Tibial artery (tissue), 4 donors: ENCODE measurements around the gene DCXR.
A peak's percentile ranks its signal among the peaks of the same experiment; 100 is the strongest.

ENCODE experiments used
- DNase-seq, 2 donors: peaks; one replicate each; pipeline ENCODE4 v3.0.0-alpha.2; 2019
- H3K27ac ChIP-seq, 2 donors: fragments of 200-600 bp; sonication (generic) in 1 of 2; 1 replicate in 1 of 2; 2 replicates in 1 of 2; pipeline ENCODE4 v1.5.1; 2018 to 2019; ENCODE audit warnings: mild to moderate bottlenecking in 1 of 2
- H3K27me3 ChIP-seq, 2 donors: fragments of 200-600 bp; sonication (generic) in 1 of 2; one replicate each; pipeline versions ENCODE4 v1.5.1 to v1.6.0; 2016 to 2019
- H3K36me3 ChIP-seq, 3 donors: fragments of 200-600 bp; sonication (generic) in 2 of 3; one replicate each; pipeline ENCODE4 v1.5.1; 2016 to 2019; ENCODE audit warnings: mild to moderate bottlenecking in 2 of 3
- H3K4me1 ChIP-seq, 4 donors: fragments of 200-600 bp; sonication (generic) in 2 of 4; 1 replicate in 3 of 4; 2 replicates in 1 of 4; pipeline ENCODE4 v1.5.1; 2016 to 2019
- H3K4me3 ChIP-seq, 2 donors: fragments of 200-600 bp; sonication (generic) in 1 of 2; 1 replicate in 1 of 2; 2 replicates in 1 of 2; pipeline ENCODE4 v1.5.1; 2018 to 2019; ENCODE audit warnings: mild to moderate bottlenecking in 2 of 2
- H3K9me3 ChIP-seq, 3 donors: fragments of 200-600 bp; sonication (generic) in 1 of 3; one replicate each; pipeline ENCODE4 v1.5.1; 2016 to 2019
- intact Hi-C: fragments of 100-400 bp; cut with DNase I; formaldehyde crosslinking; loops from one replicate; pipeline ENCODE4 v1.15.0; 2023; ENCODE audit warnings: low total_unique reads
- TF ChIP-seq, protein P1 (sequence below), 2 experiments: fragments of 200-600 bp in 1 of 2; fragments of 450-650 bp in 1 of 2; IDR thresholded peaks; one replicate each; pipeline ENCODE4 v1.5.1; 2017 to 2019; ENCODE audit warnings: antibody characterized with exemption in 2 of 2, mild to moderate bottlenecking in 1 of 2, moderate library complexity in 1 of 2

Gene DCXR

DNA sequence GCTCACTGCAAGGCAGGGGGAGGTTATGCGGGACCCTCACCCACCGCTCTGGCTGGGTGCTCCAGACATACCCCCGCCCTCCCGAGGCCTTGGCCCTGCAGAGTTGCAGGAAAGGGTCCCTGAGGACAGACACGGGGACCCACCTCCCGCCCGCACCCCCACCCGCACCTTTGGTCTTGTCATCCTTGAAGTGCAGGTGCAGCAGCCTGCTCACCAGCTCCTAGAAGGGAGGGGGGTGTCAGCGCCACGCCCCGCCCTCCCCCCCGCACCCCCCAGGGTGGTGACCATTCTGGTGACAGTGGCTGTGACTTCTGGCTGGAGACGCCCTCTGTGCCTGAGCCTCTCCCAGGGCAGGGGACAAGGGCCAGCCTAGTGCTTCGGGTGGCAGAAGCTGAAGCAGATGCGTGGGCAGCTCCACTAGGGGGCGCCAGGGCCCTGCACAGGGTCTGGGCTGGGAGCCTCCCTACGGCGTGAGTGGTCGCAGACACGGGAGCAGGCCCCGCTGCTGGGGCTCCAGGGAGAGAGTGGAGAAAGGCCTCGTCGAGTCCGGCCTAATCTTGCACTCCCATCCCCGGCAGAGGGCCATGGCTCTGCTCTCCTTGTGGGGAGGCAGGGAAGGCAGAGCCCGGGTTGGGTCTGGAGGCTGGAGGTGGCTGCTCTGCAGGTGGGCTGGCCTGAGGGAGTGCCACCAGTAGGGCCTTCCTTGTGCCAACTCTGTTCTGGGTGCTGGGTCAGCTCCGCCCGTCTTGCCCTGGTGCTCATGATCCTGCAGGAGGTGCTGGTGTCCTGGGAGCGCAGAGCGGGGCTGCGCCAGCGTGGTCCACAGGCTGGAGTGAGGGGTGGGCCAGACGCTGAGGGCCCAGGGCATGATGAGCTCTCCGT, 17.6 kb downstream of the DCXR start:
- Histone ChIP-seq H3K4me3 (no peak overlapping the region), H3K27me3 (no peaks in the 10 kb centered on the region), H3K36me3 (peaks cover 0 to 25% (median 11%) of the 10 kb centered on the region in 3 donors), H3K4me1 (peaks cover 0 to 33% (median 25%) of the 10 kb centered on the region in 4 donors), H3K9me3 (no peaks in the 10 kb centered on the region), H3K27ac (no peak overlapping the region)
- no peak for DNase-seq
- intact Hi-C loops: loop anchor here (2.0 kb wide), 1 partner anchor 61 kb away; no protein-coding TSS in a partner anchor
- TF ChIP-seq, protein P1, sequence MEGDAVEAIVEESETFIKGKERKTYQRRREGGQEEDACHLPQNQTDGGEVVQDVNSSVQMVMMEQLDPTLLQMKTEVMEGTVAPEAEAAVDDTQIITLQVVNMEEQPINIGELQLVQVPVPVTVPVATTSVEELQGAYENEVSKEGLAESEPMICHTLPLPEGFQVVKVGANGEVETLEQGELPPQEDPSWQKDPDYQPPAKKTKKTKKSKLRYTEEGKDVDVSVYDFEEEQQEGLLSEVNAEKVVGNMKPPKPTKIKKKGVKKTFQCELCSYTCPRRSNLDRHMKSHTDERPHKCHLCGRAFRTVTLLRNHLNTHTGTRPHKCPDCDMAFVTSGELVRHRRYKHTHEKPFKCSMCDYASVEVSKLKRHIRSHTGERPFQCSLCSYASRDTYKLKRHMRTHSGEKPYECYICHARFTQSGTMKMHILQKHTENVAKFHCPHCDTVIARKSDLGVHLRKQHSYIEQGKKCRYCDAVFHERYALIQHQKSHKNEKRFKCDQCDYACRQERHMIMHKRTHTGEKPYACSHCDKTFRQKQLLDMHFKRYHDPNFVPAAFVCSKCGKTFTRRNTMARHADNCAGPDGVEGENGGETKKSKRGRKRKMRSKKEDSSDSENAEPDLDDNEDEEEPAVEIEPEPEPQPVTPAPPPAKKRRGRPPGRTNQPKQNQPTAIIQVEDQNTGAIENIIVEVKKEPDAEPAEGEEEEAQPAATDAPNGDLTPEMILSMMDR (IDR thresholded peaks at IDR 0.05): peak; percentile 42 to 60

DNA sequence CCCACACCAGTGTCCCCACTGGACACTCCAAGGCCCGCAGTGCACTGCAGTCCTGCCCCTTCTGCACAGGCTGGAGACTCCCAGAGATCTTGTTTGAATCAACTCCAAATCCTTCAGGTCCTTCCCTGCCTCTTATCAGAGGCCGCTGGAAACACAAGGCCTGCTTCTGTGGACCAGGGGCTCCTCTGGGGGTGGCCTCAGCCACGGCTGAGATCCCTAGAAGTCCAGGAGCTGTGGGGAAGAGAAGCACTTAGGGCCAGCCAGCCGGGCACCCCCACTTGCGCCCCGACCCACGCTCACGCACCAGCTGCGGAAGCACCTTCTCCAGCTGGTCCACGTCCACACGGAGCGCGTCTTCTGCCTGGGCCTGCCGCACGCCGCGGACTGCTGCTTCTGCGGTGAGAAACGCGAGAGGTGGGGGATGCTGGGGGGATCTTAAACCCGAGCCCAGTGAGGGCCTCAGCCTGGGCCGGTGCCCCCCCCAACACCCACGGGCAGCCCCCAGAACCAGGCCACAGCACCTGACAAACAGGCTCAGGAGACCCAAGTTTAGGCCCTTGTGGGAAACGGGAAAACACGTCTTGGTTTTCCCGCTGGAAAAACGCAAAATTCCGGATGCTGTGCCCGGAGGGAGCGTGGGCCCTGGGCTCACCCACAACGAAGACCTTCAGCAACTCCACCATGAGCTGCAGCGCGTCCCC, 18.4 kb downstream of the DCXR start:
- H3K27ac ChIP-seq: no peak overlapping the region
- no peaks in the 10 kb centered on the region for H3K9me3 ChIP-seq
- H3K4me3 ChIP-seq: no peak overlapping the region
- DNase-seq: no peak
- H3K4me1 ChIP-seq: peaks cover 0 to 28% (median 22%) of the 10 kb centered on the region in 4 donors
- intact Hi-C loops: no loop called here
- H3K36me3 ChIP-seq: peaks cover 0 to 25% (median 11%) of the 10 kb centered on the region in 3 donors
- TF ChIP-seq, protein P1 (IDR thresholded peaks at IDR 0.05): no peak
- H3K27me3 ChIP-seq: no peaks in the 10 kb centered on the region

DNA sequence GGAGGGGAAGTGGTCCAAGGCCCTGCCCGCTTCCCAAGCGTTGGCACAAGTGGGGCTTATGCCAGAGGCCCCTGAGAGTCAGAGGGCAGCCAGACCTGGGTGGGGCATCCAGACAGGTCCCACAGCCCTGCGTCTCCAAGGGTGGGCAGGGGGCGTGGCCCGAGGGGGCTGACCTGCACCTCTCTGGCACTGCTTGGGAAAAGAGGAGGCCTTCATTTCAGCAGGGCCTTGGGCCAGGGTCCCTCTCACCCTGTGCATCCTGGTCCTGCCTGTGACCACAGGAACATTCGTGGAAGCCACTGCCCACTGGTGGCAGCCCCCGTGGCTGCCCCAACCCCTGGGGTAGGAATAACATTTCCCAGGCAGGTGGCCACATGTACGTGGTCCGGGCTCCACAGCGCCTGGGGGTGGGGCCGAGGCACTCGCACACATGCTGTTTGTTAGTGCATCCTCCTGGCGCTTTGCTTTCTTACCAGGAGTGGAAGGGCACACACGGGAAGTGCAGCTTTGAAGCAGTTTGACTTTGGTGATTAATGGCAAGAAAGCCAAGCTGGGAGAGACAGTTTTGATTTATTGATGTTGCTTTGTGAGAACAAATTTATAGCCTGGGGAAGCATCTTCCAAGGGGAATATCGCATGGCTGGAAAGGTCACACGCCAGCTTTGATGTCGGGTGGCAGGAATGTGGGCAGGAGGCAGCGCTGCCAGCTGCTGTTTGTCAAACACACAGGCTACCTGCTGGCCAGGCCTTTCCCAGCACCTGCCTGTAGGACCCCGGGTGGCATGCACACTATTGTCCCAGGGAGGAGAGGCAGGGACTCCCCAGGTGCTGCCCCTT, 19.1 kb downstream of the DCXR start:
- H3K27ac ChIP-seq: no peak overlapping the region

DNA sequence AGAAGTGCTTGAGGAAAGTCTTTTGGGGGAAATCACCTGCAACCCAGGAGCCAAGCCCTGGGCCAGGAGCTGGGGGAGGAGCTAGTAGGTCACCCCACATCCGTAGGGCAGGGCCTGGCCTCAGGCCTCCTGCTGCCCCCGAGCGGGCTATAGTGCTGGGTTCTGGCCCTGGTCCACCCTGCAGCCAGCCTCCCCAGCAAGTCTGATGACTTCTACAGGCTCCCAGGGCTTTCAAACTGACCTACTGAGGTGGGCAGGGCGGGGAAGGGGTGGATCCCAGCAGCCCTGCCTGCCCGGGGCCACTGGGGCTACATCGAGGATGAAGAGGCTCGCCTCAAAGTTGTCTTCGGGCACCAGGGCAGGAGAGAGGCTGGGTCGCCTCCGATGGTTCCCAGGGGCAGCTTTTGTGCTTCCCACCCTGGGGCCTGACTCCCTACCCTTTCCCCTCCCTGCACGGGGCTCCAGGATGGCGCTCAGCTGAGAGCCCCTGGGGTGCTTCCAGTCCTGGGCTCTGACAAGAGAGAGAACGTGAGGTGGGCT, 19.8 kb downstream of the DCXR start:
- intact Hi-C loops: no loop called here
- Histone ChIP-seq H3K9me3 (no peaks in the 10 kb centered on the region), H3K27ac (no peak overlapping the region), H3K4me1 (peaks cover 0 to 29% (median 16%) of the 10 kb centered on the region in 4 donors), H3K36me3 (peaks cover 0 to 25% (median 11%) of the 10 kb centered on the region in 3 donors), H3K27me3 (no peaks in the 10 kb centered on the region), H3K4me3 (no peak overlapping the region)
- DNase-seq: no peak
- TF ChIP-seq, protein P1 (IDR thresholded peaks at IDR 0.05): no peak

More for the DNA sequence above, 19.1 kb downstream of the DCXR start:
- H3K4me3 ChIP-seq: no peak overlapping the region
- TF ChIP-seq, protein P1 (IDR thresholded peaks at IDR 0.05): no peak
- H3K27me3 ChIP-seq: no peaks in the 10 kb centered on the region
- peaks cover 0 to 22% (median 16%) of the 10 kb centered on the region in 4 donors for H3K4me1 ChIP-seq
- H3K9me3 ChIP-seq: no peaks in the 10 kb centered on the region
- no peak for DNase-seq
- H3K36me3 ChIP-seq: peaks cover 0 to 25% (median 11%) of the 10 kb centered on the region in 3 donors
- intact Hi-C loops: no loop called here
